Measurements from ENCODE around the gene PRTG. TPM values are rescaled to one million over a fixed set of nuclear protein-coding genes. Genes with fewer than 3 reads are reported as not detected.
A peak's percentile ranks its signal among the peaks of the same experiment; 100 is the strongest.

The PRTG gene
- total RNA-seq, 3 donors from 2014 or later: 5.2 to 11.6 (median 5.8) TPM

DNA sequence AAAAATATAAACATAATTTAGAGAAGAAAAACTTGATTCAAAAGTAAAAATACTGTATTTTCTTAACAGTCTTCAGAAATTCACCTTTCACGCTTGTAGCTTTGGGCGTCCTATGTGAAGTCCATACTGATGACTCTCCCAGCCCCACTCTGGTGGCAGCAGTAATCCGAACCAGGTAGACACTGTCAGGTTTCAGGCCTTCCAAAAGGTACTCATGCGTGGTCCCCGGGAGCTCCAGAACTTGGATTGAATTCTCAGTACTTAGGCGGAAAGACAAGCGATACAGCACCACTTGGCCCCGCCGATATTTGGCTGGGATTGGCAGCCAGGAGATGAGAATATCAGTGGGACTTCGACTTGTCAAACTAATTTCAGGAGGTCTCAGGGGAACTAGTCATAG, 69.7 kb downstream of the PRTG start:
- no peaks in the 10 kb centered on the region for H3K9me3 ChIP-seq
- H3K27me3 ChIP-seq: no peaks in the 10 kb centered on the region
- H3K4me1 ChIP-seq: no peaks in the 10 kb centered on the region
- TF ChIP-seq, protein P1, sequence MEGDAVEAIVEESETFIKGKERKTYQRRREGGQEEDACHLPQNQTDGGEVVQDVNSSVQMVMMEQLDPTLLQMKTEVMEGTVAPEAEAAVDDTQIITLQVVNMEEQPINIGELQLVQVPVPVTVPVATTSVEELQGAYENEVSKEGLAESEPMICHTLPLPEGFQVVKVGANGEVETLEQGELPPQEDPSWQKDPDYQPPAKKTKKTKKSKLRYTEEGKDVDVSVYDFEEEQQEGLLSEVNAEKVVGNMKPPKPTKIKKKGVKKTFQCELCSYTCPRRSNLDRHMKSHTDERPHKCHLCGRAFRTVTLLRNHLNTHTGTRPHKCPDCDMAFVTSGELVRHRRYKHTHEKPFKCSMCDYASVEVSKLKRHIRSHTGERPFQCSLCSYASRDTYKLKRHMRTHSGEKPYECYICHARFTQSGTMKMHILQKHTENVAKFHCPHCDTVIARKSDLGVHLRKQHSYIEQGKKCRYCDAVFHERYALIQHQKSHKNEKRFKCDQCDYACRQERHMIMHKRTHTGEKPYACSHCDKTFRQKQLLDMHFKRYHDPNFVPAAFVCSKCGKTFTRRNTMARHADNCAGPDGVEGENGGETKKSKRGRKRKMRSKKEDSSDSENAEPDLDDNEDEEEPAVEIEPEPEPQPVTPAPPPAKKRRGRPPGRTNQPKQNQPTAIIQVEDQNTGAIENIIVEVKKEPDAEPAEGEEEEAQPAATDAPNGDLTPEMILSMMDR (IDR thresholded peaks at IDR 0.05): no peak
- TF ChIP-seq POLR2A (IDR thresholded peaks at IDR 0.05): no peak
- no peak for TF ChIP-seq POLR2AphosphoS5 (IDR thresholded peaks at IDR 0.05)
- intact Hi-C loops (cut with DNase I; ENCODE audit: low total_unique reads): no loop called here
- no peaks in the 10 kb centered on the region for H3K36me3 ChIP-seq
- H3K4me3 ChIP-seq: no peak overlapping the region
- H3K27ac ChIP-seq: no peak overlapping the region
- no peak for DNase-seq (ENCODE audit: low spot score in 2 of 2)

DNA sequence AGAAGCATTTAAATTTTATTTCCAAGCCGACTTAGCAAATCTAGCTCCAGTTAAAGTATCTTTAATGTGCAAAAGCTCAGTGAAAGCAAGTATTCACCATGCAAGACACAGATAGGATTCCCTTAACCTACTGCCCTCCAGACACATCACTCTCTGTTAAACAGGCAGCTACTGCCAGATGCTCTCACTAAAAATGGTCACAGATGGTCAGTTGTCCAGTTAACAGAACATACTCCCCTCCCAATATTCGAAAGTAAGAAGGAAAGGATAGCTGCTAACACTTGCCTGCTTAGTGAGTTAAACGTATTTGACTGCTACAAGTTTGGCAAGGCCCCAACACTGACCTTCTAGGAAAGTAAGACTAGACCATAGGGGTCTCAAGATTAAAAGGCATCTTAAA, 73.7 kb downstream of the PRTG start:
- H3K4me1 ChIP-seq: no peaks in the 10 kb centered on the region
- TF ChIP-seq, protein P1 (IDR thresholded peaks at IDR 0.05): no peak
- no peak for TF ChIP-seq POLR2A (IDR thresholded peaks at IDR 0.05)
- no peak for TF ChIP-seq POLR2AphosphoS5 (IDR thresholded peaks at IDR 0.05)
- no peaks in the 10 kb centered on the region for H3K27me3 ChIP-seq
- intact Hi-C loops (cut with DNase I; ENCODE audit: low total_unique reads): no loop called here
- no peak overlapping the region for H3K27ac ChIP-seq
- H3K36me3 ChIP-seq: no peaks in the 10 kb centered on the region
- no peaks in the 10 kb centered on the region for H3K9me3 ChIP-seq
- H3K4me3 ChIP-seq: no peak overlapping the region
- no peak for DNase-seq (ENCODE audit: low spot score in 2 of 2)

DNA sequence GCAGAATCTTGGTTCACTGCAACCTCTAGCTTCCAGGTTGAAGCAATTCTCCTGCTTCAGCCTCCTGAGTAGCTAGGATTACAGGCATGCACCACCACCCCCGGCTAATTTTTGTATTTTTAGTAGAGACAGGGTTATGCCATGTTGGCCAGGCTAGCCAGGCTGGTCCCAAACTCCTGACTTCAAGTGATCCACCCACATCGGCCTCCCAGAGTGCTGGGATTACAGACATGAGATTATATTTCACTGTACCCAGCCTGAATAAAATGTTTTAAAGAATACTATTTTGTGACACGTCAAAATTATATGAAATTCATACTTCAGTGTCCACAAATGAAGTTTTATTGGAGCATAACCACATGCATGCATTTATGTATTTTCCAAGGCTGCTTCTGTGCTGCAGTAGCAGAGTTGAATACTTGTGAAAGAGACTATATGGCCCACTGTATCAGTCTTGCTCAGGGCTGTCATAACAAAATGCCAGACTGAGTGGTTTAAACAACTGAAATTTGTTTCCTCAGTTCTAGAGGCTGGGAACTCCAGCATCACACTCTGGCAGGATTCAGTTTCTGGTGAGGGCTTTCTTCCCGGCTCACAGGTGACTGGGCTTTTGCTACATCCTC, 77.2 kb downstream of the PRTG start:
- Histone ChIP-seq H3K9me3 (no peaks in the 10 kb centered on the region), H3K4me3 (no peak overlapping the region), H3K27me3 (no peaks in the 10 kb centered on the region), H3K4me1 (no peaks in the 10 kb centered on the region), H3K27ac (no peak overlapping the region), H3K36me3 (no peaks in the 10 kb centered on the region)
- intact Hi-C loops (cut with DNase I; ENCODE audit: low total_unique reads): no loop called here
- no peak for DNase-seq (ENCODE audit: low spot score in 2 of 2)
- TF ChIP-seq, protein P1 (IDR thresholded peaks at IDR 0.05): no peak
- no peak for TF ChIP-seq POLR2AphosphoS5 (IDR thresholded peaks at IDR 0.05)
- no peak for TF ChIP-seq POLR2A (IDR thresholded peaks at IDR 0.05)

DNA sequence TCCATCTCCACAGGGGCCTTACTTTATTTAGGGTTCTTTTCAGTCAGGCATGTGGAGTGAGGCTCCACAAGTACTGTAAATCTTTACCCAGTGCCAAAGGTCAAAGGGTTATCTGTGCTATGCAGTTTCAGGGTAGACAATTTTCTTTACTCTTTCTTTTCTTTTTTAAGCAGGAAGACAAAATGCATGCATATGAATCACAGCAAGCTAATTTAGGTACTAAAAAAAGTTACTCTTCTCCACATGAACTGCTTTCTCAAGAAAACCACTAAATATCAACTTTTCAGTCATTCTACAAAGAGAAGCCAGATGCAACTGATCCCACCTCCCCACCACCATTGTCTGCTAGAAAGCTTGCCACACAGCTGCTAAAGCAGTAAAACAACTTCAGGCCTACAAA, 81.5 kb downstream of the PRTG start:
- Histone ChIP-seq H3K4me3 (no peak overlapping the region), H3K4me1 (no peaks in the 10 kb centered on the region), H3K27ac (peak overlapping the region in 1 of 2 donors; percentile 12), H3K36me3 (no peaks in the 10 kb centered on the region), H3K27me3 (no peaks in the 10 kb centered on the region), H3K9me3 (no peaks in the 10 kb centered on the region)
- no peak for DNase-seq (ENCODE audit: low spot score in 2 of 2)
- TF ChIP-seq POLR2A (IDR thresholded peaks at IDR 0.05): no peak
- TF ChIP-seq POLR2AphosphoS5 (IDR thresholded peaks at IDR 0.05): no peak
- TF ChIP-seq, protein P1 (IDR thresholded peaks at IDR 0.05): no peak
- intact Hi-C loops (cut with DNase I; ENCODE audit: low total_unique reads): no loop called here

DNA sequence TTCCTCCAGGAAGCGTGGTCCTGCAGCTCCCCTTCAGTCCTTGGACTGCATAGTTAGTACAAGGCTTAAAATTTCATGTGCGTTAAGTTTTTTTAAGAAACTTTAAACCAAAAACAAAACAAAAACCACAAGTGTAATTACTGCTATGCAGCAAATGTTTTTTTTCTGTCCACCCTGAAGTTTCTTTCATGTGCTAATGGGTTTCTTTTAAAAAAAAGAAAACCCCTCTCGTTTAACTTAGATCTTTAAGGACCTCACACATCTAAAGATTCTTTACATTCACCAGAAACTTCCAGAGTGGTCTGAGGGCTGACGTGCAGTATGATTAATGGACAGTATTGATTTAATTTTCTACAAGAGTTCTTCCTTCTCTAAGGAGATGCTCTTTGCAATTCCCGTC, 82.8 kb downstream of the PRTG start:
- H3K36me3 ChIP-seq: no peaks in the 10 kb centered on the region
- TF ChIP-seq POLR2AphosphoS5 (IDR thresholded peaks at IDR 0.05) (no peak), POLR2A (IDR thresholded peaks at IDR 0.05) (no peak)
- TF ChIP-seq, protein P1 (IDR thresholded peaks at IDR 0.05): no peak
- intact Hi-C loops (cut with DNase I; ENCODE audit: low total_unique reads): no loop called here

More for the DNA sequence above, 82.8 kb downstream of the PRTG start:
- Histone ChIP-seq H3K4me1 (no peaks in the 10 kb centered on the region), H3K27ac (no peak overlapping the region), H3K4me3 (no peak overlapping the region), H3K27me3 (no peaks in the 10 kb centered on the region), H3K9me3 (no peaks in the 10 kb centered on the region)
- no peak for DNase-seq (ENCODE audit: low spot score in 2 of 2)
